IPS-NIHi7 (cell line): Measurements from ENCODE around the gene TBC1D22A.
A peak's percentile ranks its signal among the peaks of the same experiment; 100 is the strongest.

Experiments
- DNase-seq: peaks from one replicate; pipeline ENCODE4 v3.0.0; 2012; ENCODE audit warnings: mixed read lengths; ENCODE audit errors: extremely low spot score

TBC1D22A gene

DNA sequence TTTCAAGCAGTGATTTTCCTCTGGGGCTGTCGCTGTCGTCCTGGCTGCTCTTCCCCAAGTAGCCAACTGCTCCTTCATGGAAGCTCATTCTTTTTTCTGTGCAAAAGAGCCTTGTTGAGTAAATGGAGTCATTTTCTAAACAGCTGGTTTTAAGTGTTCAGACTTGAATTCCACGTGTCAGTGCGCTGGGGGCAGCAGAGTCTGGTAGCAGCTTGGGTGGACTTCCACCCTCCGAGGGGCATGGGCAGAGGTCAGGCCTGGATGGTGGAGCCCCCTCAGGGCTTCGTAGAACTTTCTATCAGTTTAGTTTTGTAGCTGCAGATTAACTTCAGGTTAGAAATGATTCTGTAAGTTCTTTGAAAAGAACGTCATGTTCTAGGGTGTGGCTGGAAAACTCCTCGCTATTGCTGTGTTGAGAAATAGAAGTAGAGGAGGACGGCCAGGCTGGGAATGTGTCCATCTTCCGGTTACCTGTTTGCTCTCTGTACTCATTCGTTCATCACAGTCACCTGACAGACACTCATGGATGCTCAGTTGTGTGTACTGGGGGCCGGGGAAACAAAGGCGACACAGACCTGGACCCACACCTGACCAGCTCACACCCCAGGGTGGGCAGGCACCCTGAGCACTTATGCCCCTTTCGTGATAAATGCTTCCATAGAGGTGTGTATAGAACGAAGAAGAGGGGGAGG, 270.7 kb downstream of the TBC1D22A start:
- no peak for DNase-seq

DNA sequence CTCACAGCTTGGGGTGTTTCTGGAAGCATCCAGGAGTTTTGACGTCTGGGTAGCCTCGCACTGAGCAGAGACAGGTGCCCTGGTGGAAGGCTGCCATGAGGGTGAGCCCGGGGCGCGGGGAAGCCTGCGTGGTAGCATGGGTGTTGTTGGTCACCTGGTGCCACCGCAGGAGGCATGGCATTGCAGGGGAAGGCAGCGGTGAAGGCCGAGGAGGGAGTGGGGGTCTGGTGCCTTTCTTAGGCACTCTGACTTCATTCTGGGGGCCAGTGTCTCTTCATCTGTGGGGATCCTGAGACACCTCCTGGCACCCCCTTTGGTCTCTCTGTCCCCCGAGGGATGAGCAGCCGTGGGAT, 271.2 kb downstream of the TBC1D22A start:
- no peak for DNase-seq

DNA sequence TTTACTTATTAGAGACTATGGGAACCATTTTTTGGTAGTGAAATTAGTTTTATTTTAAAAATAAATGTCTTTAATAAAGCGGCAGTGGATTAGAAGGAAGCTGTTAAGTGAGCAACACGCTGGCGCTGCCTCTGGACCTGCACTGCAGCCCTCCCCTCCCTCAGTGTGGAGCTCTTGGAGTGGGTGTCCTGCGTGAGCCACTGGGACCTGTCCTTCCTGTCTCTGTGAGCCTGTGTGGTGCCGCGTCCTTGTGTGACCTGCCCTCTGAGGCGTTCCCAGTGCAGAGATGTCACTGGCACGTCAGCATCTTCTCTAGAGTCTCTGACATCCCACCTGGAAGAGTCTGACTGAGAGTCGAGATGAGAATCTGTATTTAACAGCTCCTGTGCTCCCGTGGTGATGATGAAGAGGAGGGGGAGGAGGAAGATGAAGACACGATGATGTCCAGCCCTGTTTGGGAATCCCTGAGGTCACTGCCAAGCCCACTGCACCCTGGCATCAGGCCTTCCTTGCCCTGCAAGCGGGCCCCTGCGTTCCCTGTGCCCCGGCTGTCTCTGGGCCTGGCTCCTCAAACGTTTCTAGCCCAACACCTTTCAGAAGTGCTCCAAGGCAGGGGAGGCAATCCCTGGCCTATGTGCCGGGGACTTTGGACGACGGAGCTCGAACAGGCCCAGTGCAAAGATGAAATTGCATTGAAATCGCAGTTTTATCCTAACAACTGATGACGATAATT, 271.8 kb downstream of the TBC1D22A start:
- no peak for DNase-seq

DNA sequence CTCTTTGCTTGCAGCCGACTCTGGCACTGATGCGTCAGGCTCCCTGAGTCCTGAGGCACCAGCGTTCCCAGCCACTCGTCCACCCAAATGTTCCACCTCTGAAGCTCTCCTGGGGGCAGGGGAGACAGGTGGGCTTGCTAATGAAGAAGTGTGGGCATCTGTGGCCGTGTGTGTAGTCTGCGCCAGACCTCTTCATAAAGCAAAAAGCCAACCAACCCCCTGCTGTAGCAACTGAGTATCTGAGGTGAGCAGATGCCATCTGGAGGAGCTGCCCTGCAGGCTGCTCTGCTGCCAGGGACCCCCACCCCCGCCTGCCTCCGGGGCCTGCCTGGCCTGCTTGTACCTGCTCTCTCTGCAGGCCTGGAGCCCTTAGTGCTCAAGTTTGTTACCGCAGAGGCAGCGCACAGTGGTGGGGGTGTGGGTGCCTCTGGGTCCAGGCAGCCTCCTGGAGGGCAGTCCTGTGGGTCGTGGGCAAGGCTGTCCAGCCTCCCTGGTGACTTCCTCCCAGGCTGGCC, 272.5 kb downstream of the TBC1D22A start:
- DNase-seq, result no peak

DNA sequence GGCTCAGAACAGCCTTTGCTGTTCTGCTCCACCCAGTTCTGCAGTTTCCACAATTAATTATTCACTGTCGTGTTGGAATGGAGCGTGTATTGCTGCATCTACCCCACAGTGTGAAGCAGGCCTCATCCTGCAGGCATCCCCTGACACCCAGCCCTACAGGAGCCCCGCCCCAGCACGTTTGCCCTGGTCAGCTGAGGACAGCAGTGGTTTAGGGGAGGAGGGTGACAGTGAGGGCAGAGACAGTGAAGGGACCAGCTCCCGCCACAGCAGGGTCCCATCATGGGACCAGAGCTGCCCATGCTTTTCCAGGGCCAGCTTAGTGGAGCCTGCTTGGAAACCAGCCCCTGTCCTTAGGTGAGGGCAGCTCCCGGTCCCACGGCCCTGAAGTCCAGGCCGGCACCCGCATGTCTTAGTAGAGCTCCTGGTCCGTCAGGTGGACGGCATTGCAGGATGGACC, 273.0 kb downstream of the TBC1D22A start:
- no peak for DNase-seq

DNA sequence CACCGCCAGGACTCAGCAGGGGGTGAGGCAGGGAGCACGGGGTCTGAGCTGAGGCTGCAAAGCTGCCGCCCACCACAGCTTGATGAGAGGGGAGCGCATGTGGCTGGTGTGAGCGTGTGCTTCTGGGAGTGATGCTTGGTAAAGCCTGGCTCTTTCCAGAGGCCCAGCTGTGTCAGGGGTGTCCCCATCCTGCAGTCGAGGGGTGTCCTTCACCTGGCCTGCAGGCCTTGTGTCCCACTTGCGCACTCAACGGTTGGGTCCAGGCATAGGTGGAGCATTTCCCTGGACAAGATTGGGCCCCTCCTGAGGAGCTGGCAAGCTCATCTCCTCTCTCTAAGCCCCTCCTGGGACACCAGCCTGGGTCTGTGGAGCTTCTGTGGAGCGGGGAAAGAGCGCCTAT, 273.9 kb downstream of the TBC1D22A start:
- no peak for DNase-seq

DNA sequence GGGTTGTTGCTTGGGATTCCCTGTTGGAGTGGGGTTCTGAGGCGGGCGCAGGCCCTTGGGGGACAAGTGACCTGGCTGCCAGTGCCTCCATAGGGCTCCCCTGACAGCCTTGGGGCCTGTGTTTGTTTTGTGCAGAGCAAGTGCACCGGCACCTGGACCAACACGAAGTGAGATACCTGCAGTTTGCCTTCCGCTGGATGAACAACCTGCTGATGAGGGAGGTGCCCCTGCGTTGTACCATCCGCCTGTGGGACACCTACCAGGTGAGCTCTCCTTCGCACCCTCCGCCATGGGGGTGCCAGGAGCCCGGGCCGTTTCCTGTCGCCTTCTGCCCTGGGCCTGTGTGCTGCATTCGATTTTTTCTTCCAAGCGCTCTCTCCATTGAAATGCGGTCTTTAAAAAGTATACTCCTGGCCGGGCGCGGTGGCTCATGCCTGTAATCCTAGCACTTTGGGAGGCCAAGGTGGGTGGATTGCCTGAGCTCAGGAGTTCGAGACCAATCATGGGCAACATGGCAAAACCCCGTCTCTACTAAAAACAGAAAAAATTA, 274.6 kb downstream of the TBC1D22A start:
- no peak for DNase-seq

DNA sequence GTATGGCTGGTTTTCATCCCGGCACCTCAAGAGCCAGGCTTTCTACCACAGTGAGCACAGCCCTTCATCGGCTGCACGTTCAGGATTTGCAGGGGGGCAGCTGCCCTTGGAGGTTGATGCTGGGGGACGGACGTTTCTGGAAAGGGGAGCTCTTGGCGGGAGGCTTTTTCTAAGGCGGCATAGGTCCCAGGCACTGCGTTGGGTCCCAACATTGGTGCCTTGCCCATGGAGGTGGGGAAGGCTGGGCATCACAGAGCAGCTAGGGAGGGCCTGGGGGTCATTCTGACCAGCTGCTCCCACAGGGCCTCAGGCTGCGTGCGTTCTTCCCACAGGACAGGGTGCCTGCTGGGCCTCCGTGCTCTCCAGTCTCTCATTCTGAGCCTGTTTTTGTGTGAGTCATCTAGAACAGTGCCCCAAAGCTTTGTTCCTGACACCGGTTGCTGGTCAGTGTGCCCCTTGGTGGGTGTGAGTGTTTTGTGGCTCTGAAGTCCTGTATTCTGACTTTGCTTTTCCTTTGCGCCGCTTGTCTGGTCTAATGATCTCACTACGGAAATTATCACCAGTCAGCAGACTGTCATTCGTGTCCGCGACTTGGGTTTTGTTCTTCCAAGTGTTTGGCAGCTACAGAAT, 275.9 kb downstream of the TBC1D22A start:
- no peak for DNase-seq

DNA sequence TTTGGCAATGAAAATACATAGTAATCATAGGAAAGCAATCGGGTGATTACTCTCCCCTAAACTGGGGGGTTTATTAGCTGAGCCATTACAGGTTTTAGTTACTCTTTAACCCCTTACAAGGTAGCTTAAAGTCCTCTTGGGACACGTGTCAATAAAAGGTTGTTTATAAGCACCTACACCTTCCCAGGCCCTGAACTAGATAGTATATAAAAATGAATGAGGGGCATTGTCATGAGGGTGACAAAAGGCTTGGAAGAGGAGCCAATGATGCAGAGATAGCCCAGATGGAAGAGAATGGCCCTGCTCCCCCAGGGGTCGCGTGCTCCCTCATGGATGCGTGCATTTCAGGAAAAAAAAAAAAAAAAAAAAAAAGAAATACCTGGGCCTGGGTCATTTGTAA, 276.9 kb downstream of the TBC1D22A start:
- no peak for DNase-seq

DNA sequence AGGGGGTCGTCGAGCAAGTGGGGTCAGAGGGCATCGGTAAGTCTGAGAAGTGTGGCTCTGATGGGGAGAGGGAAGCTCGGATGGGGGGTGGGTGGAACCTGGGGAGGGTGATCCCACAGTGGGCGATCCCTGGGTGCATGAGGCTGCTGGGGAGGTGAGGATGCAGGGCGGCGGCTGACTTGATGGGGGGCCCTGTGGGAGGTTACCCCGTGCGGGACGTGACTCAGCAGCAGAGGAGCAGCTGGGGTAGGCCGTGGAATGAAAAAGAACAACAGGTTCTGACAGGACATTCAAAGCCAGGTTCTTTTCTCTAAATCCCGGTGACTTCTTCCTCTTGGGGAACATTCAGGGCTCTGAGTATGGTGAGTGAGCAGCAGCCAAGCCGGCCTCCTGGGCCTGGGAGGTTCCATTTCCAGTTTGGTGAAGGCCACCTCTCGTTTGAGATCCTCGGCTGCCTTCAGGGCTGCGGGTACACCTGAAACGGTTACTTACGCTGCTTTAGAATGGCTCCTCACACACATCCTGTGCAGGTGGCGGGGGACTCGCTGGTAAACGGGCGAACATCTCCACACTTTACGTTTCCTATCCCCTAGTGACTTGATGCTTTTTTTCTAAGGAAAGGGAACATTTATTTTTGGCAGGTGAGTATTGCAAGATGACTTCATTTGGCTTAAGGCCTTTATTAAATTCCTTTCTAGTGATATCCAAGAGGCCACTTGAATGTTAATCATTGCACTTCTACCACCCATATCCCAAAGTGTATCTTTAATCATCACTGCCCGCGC, 278.2 kb downstream of the TBC1D22A start:
- DNase-seq, result no peak

DNA sequence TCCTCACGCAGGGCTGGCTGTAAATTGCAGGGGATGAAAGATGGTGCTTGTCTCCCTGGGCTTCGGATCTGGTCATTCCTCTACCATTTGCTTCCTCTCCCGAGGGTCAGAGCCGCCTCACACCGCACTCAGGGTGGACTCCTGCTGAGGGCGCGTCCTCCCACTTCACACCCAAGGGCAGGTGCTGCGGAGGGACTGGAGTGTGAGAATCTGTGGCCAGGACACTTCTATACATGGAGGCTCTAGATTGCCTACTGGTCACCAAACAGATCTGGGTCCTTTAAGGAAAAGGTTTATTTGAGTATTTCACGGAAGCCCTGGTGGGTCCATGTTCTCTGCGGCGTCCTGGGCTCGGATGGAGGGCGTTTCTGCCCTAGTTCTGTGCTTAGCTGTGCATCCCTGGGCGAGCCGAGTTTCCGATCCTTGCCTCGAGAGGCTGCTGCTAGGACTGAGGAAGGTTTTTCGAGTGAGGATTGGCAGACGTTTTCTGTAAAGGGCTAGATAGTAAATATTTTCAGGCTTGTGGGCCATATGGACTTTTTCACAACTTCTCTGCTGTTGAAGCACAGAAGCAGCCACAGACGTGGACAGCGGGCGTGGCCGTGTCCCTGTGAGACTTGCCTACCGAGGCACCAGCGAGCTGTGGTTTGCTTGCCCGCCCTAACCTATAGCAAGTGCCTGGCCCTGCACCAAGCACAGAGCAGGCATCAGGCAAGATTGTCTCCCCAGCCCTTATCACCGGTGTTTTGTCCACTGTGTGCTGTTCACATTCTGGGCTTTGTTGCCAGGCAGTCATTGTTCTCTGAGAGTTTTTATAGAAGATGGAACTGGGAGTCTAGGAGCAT, 279.0 kb downstream of the TBC1D22A start:
- no peak for DNase-seq

DNA sequence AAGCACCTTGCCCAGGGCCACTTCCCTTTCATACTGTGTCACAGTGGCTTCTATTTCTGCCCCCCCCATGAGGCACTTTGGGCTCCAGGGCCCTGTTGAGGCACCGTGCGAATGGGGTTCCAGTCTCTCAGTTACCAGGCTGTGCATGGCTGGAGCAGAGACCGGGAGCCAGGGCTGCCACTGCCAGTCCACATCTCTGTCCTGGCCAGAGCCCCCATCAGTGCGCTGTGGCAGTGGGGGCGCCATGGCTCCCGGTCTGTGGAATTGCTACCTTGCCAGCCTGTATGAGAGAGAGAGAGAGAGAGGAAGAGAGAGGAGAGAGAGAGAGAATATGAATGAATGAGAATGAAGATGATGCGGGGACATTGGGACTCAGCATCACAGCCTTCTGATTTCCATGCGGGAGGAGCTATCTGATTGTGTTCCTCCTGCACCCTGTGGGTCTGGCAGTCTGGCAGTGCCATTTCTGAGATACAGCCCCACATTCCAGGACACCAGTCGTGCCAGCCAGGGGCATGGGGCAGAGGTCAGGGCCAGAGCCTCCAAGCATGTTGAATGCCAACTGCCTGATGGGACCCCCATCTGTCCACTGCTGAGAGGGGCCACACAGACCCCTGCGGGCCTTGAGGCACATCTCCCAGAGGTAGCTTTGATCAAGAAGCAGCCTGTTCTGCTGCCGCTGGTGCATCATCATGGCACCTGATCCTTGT, 279.8 kb downstream of the TBC1D22A start:
- DNase-seq, result no peak

DNA sequence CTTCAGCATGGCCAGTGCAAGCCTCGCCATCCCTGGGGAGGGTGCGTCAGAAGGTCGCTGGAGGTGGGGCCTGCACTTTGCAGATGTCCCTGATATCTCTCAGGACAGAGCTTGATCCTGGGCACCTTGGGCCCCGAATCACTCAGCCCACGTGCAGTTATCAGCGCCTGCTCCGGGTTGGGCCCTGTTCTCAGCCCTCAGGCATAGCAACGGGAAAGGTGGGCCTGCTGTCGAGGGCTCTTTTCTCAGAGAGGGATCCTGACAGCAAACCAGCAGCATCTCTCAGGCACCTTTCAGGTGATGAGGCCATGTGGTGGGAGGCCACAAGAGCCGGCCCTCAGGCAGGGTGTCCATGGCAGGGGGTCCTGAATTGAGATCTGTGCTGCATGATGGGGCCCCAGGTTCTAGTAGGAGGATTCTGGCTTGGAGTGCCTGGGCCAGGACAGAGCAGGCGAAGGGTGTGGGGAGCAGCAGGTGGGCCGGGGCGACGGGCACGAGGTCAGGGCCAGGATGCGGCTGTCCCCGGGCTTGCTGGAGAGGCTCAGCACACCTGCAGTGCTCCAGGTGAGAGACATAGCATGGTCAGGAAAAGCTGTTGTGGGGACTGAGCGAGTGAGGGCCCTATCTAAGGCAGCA, 280.5 kb downstream of the TBC1D22A start:
- DNase-seq, result no peak

DNA sequence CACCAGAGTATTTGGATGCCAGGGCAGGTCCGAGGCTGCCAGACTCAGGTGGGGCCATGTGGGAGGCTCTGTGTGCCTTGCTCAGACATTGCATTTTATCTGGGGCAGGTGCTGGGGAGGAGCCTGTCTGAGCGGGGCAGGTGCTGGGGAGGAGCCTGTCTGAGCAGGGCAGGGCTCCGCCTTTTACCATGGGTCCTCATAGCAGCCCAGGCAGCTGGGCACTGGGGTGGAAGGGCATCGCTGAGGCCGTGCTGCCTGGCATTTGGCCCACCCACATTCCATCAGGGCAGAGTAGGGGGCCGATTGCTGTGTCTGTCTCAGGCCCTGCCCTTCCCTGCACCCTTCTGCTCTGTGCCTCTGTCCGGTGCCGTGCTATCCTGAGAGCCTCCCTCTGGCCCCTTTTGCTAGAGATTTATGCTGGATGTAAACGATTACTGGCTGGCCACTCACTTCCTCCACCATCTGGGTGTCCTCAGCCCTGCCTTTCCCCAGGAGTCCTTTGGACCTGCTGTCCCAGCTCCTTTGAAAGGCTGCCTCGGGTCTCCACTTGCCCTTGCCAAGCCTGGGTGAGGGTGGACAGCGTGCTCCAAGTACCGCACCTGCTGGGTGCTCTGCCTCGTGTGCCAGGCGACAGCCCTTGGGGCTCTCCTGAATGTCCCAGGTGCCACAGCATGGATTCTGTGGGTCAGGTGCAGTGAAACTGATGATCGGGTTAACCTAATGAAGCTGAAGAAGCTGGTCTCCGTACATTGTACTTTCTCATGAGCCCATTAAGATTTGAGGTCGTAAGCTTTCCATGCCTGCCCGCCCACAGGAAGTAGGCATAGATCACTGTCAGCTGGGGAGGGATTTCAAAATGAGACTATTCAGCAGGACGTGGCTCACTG, 281.6 kb downstream of the TBC1D22A start:
- DNase-seq, result peak; percentile 73

DNA sequence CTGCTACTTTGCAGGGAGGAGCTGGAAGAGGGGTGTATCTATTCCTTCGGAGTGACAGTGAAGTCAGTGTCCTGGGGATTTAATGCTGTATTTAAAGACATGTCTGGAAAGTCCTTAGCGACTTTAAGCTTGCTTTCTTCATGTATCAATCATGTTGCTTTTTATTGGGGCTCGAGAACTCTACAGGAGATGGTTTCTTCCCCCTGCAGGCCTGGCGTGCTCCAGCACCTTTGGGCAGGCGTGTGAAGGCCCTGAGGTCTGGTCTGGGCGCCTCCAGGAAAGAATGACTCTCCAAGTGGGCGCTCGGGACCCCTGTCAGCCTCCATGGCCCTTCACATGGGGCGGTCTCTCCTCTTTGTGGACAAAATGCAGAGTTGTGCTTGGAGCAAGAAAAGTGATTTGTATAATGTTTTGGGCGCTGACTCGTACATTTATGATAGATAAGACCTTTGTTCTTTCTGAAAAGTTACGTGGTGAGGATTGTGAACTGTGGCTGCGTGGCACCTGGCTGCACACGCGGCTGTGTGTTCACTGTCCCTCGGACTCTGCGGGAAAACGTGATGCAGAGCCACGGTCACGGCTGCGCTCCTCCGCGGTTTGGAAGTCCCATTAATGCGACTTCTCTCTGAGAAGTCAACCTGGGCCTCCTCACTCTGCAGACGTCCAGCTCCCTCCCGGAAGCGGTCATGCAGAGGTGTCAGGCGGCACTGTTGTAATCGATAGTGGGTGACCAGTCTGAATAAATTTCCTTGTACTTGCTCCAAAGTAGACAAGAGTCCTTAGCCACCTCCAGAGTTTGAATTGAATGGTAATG, 282.5 kb downstream of the TBC1D22A start:
- no peak for DNase-seq

DNA sequence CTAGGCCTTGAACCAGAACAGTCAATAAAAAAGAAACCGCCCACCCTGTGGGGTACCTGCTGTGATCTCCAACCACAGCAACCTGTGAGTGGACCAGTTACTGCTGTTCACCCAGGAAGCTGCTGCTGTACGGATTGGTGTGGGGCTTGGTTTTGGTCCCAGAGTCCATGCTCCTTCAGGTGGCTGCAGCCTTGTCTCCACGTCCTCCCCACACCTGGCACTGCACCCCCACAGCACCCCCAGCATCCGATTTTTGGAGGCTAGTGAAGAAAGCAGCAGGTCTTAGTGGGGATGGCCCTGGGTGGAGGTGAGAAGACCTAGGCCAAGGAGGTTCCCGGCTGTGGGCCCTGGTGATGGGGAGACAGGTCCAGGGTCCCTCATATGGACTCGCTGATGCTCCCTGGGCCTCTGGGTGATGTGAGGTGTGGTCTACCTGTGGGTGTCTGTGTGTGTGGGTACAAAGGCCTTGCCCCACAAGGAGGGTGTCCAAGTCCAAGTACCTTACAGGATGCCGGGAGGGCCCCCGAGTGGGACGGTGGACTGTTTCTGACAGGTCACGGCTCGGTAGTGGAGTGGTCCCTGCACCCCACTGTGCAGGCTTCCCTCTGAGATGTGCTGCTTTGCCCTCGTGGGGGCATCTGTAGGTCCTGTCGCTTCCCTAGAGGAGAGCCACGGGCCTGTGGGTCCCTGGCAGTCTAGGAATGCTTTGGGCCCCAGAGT, 283.4 kb downstream of the TBC1D22A start:
- DNase-seq, result no peak

DNA sequence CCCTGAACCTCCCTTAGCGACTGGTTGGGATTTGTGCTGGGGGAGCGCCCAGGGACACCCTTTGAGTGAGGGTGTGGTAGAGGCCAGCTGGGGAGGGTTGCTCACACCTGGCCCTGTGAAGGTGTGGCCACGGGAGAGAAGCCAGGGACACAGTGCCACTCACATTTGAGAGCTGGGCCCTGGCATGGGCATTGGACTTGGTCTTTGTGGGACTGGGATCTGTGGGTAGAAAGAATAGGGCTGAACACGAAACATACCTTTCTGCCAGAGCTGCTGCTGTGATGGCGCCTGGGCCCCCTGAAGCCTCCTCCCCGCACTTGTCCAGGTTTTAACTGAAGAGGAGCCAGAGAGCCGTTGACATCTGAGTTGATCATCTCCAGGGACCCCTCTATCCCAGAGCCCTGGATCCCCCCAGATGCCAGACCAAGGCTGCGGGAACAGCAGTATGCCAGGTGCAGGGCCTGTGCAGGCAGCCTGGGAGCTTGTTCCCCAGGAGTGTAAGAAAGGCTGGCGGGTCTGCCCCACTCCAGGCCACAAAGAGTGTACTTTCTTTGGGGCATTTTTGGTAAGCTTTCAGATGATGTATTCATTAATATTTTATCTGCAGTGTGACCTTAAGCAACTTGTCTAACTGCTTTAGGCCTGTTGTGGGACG, 284.1 kb downstream of the TBC1D22A start:
- DNase-seq, result no peak
